Loucy (cell line): ENCODE measurements around the gene NLGN2.

ENCODE experiments used
- H2AFZ ChIP-seq: fragments of 200-600 bp; sonication (generic); 2 replicates; pipeline ENCODE4 v1.6.0; 2016; ENCODE audit warnings: antibody characterized with exemption, mild to moderate bottlenecking, low read length, moderate library complexity
- H3F3A ChIP-seq: fragments of 200-600 bp; 2 replicates; pipeline ENCODE4 v1.6.0; 2016; ENCODE audit warnings: antibody characterized with exemption, low read depth, mild to moderate bottlenecking
- H3K27me3 ChIP-seq: fragments of 200-600 bp; sonication (generic); 2 replicates; pipeline ENCODE4 v1.6.1; 2014; ENCODE audit warnings: low read length, mild to moderate bottlenecking; ENCODE audit not compliant: insufficient read depth, poor library complexity, severe bottlenecking
- H3K36me3 ChIP-seq: fragments of 200-600 bp; sonication (generic); 2 replicates; pipeline ENCODE4 v1.6.1; 2016; ENCODE audit warnings: low read length; ENCODE audit not compliant: insufficient read depth
- H3K4me1 ChIP-seq: fragments of 200-600 bp; sonication (generic); 2 replicates; pipeline ENCODE4 v1.5.1; 2014; ENCODE audit warnings: low read length, mild to moderate bottlenecking; ENCODE audit not compliant: insufficient read depth, poor library complexity, severe bottlenecking
- H3K4me2 ChIP-seq: fragments of 200-600 bp; sonication (generic); 2 replicates; pipeline ENCODE4 v1.6.0; 2014; ENCODE audit warnings: antibody characterized with exemption, low read length, low read depth, mild to moderate bottlenecking; ENCODE audit not compliant: poor library complexity, severe bottlenecking
- H3K4me3 ChIP-seq: fragments of 200-600 bp; sonication (generic); 2 replicates; pipeline ENCODE4 v1.5.1; 2014; ENCODE audit warnings: low read length, mild to moderate bottlenecking, mixed read lengths; ENCODE audit not compliant: poor library complexity, severe bottlenecking
- H3K79me2 ChIP-seq: fragments of 200-600 bp; sonication (generic); 2 replicates; pipeline ENCODE4 v1.6.1; 2014; ENCODE audit warnings: low read length; ENCODE audit not compliant: insufficient read depth
- H3K9ac ChIP-seq: fragments of 200-600 bp; sonication (generic); 2 replicates; pipeline ENCODE4 v1.6.0; 2014; ENCODE audit warnings: mild to moderate bottlenecking, low read depth, low read length, moderate library complexity; ENCODE audit not compliant: poor library complexity, severe bottlenecking
- H3K9me2 ChIP-seq: fragments of 200-600 bp; sonication (generic); replicated peaks from 2 replicates; pipeline ENCODE4 v1.6.1; 2016; ENCODE audit warnings: low read depth, low read length, mixed read lengths
- H3K9me3 ChIP-seq: fragments of 200-600 bp; sonication (generic); 2 replicates; pipeline ENCODE4 v1.6.1; 2014; ENCODE audit warnings: mild to moderate bottlenecking, antibody characterized with exemption, low read length, low read depth; ENCODE audit not compliant: insufficient read depth
- H4K20me1 ChIP-seq: fragments of 200-600 bp; sonication (generic); 2 replicates; pipeline ENCODE4 v1.6.0; 2014; ENCODE audit warnings: antibody characterized with exemption, low read length, mild to moderate bottlenecking; ENCODE audit not compliant: insufficient read depth, poor library complexity, severe bottlenecking
- EZH2phosphoT487 ChIP-seq: fragments of 200-600 bp; IDR thresholded peaks from 2 replicates; pipeline ENCODE4 v1.6.1; 2018; ENCODE audit warnings: antibody characterized with exemption, mild to moderate bottlenecking, moderate library complexity, borderline replicate concordance
- TF ChIP-seq, protein P1 (sequence below): fragments of 200-600 bp; sonication (generic); conservative IDR thresholded peaks from 2 replicates; pipeline ENCODE4 v1.5.1; 2014; ENCODE audit warnings: mild to moderate bottlenecking, antibody characterized with exemption, low read length

Gene NLGN2

GRCh38 chr17:7411427-7411750 lies 3.7 kb downstream of the NLGN2 start:
- Histone ChIP-seq H3K9ac (no peak overlapping the region), H3K36me3 (no peaks in the 10 kb centered on the region), H2AFZ (no peak overlapping the region), H3K4me3 (no peak overlapping the region), H3K9me2 (no peaks in the 10 kb centered on the region), H3F3A (no peaks in the 10 kb centered on the region), H3K4me2 (no peak overlapping the region), H3K4me1 (no peaks in the 10 kb centered on the region), H3K79me2 (no peaks in the 10 kb centered on the region), H3K9me3 (no peaks in the 10 kb centered on the region), H4K20me1 (no peaks in the 10 kb centered on the region), H3K27me3 (no peaks in the 10 kb centered on the region)
- no peak for TF ChIP-seq EZH2phosphoT487
- TF ChIP-seq, protein P1, sequence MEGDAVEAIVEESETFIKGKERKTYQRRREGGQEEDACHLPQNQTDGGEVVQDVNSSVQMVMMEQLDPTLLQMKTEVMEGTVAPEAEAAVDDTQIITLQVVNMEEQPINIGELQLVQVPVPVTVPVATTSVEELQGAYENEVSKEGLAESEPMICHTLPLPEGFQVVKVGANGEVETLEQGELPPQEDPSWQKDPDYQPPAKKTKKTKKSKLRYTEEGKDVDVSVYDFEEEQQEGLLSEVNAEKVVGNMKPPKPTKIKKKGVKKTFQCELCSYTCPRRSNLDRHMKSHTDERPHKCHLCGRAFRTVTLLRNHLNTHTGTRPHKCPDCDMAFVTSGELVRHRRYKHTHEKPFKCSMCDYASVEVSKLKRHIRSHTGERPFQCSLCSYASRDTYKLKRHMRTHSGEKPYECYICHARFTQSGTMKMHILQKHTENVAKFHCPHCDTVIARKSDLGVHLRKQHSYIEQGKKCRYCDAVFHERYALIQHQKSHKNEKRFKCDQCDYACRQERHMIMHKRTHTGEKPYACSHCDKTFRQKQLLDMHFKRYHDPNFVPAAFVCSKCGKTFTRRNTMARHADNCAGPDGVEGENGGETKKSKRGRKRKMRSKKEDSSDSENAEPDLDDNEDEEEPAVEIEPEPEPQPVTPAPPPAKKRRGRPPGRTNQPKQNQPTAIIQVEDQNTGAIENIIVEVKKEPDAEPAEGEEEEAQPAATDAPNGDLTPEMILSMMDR = no peak

DNA sequence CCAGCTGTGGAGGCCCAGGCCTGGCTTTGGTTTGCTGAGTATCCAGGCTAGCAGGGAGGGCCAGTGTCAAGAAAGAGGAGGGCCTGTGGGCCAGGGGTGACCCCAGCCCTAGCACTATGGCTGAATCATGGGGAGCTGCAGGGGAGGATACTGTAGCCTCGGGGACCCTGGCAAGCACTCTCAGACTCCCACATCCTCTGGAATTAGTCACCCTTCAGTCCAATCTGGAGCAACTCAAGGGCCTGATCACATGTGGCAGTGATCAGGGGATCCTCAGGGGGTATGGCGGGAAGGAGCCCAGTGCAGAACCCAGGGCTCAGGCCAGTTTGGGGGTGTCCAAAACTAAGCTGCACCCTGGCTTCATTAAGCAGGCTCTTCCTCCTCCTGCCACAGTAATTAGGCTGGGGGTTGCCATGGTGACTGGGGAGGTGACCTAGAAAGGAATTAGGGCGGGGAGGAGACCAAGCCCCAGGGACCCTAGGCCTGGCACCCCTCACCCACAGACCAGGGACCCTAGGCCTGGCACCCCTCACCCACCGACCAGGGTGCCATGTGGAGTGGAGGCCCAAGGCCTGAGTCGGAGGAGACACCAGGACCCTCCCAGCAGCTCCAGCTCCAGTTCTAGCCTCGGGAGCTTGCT lies 5.8 kb downstream of the NLGN2 start:
- no peaks in the 10 kb centered on the region for H3K36me3 ChIP-seq

DNA sequence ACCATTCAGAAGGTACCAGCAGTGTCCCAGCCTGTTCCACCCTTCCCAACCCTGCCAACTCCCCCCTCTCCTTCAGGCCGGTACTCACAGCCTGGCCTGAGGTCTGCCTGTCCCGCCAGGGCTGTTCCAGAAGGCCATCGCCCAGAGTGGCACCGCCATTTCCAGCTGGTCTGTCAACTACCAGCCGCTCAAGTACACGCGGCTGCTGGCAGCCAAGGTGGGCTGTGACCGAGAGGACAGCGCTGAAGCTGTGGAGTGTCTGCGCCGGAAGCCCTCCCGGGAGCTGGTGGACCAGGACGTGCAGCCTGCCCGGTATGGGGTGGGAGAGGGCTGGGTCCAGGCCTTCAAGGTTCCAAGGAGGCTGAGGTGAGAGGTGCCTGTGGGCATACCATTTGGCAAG lies 7.2 kb downstream of the NLGN2 start:
- Histone ChIP-seq H3K9me2 (no peaks in the 10 kb centered on the region), H2AFZ (no peak overlapping the region), H3K36me3 (no peaks in the 10 kb centered on the region), H3K9me3 (no peaks in the 10 kb centered on the region), H4K20me1 (no peaks in the 10 kb centered on the region), H3F3A (no peaks in the 10 kb centered on the region), H3K4me3 (no peak overlapping the region), H3K9ac (no peak overlapping the region), H3K4me2 (no peak overlapping the region), H3K4me1 (no peaks in the 10 kb centered on the region), H3K79me2 (no peaks in the 10 kb centered on the region), H3K27me3 (no peaks in the 10 kb centered on the region)
- TF ChIP-seq, protein P1 = no peak
- TF ChIP-seq EZH2phosphoT487 = no peak

More for the DNA sequence above, 5.8 kb downstream of the NLGN2 start:
- Histone ChIP-seq H3F3A (no peaks in the 10 kb centered on the region), H3K4me3 (no peak overlapping the region), H3K4me2 (no peak overlapping the region), H3K9ac (no peak overlapping the region), H3K79me2 (no peaks in the 10 kb centered on the region), H3K9me3 (no peaks in the 10 kb centered on the region), H3K9me2 (no peaks in the 10 kb centered on the region), H2AFZ (no peak overlapping the region), H4K20me1 (no peaks in the 10 kb centered on the region), H3K4me1 (no peaks in the 10 kb centered on the region), H3K27me3 (no peaks in the 10 kb centered on the region)
- TF ChIP-seq EZH2phosphoT487 = no peak
- TF ChIP-seq, protein P1 = no peak
